ENCODE data around the gene TCHHL1.

GRCh38 chr1:152107984-152108881 lies 19.4 kb upstream of the TCHHL1 start:
- TF ChIP-seq ZNF274 (IDR thresholded peaks at IDR 0.05; ENCODE audit: low read depth, low read length) (no peak), YY1 (IDR thresholded peaks at IDR 0.05; ENCODE audit: insufficient read depth, insufficient read length) (no peak), SUZ12 (IDR thresholded peaks at IDR 0.05; ENCODE audit: extremely low read depth, insufficient read depth, insufficient read length) (peak; percentile 71)

All from NT2/D1 (cell line).